ENCODE data around the gene FIG4. TPM values are rescaled to one million over a fixed set of nuclear protein-coding genes. Genes with fewer than 3 reads are reported as not detected.
A peak's percentile ranks its signal among the peaks of the same experiment; 100 is the strongest.
"Not testable (repeated sequence)": the region's sequence is repeated elsewhere in the genome, so short reads cannot be mapped to it uniquely, and the experiment has no call there.

The FIG4 gene
- total RNA-seq, 6 experiments from 2014 or later = 4.0 to 7.7 (median 6.4) TPM

DNA sequence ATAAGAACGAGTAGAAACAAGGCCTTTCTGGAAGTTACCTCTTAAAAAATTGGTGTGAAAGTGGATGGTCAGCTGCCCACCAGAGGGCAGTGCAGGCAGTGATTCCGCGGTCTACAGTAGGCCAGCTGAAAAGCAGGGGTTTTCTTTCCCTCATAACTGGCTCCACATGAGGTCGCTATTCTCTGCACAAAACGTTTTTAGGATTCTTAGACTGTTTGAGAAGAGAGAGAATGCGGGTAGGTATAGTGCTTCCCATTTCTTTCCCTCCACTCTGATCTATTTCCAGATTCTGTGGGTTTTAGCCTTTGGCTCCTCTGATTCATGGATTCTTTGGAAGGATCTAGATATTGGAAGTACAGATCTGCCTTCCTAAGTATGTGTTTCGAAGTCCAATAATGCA lies 14.2 kb downstream of the FIG4 start:
- Histone ChIP-seq H3K4me3 (no peak overlapping the region), H3K36me3 (no peaks in the 10 kb centered on the region), H3K27me3 (no peaks in the 10 kb centered on the region), H3K27ac (no peak overlapping the region), H3K4me1 (no peaks in the 10 kb centered on the region), H3K9me3 (no peaks in the 10 kb centered on the region)
- DNase-seq (peak; percentile 76 to 83 (median 77)), ATAC-seq (peak; percentile 99)
- 15% methylated on average over 7 of the region's 7 CpGs for WGBS (ENCODE audit: insufficient coverage, low coverage, low lambda C conversion rate, missing lambda C conversion rate)
- intact Hi-C loops (cut with DNase I) = loop anchor here in 1 of 2 donors (5.0 kb wide), 1 partner anchor 337 kb away; no protein-coding TSS in a partner anchor
- TF ChIP-seq POLR2A (IDR thresholded peaks at IDR 0.05) = no peak
- TF ChIP-seq, protein P1, sequence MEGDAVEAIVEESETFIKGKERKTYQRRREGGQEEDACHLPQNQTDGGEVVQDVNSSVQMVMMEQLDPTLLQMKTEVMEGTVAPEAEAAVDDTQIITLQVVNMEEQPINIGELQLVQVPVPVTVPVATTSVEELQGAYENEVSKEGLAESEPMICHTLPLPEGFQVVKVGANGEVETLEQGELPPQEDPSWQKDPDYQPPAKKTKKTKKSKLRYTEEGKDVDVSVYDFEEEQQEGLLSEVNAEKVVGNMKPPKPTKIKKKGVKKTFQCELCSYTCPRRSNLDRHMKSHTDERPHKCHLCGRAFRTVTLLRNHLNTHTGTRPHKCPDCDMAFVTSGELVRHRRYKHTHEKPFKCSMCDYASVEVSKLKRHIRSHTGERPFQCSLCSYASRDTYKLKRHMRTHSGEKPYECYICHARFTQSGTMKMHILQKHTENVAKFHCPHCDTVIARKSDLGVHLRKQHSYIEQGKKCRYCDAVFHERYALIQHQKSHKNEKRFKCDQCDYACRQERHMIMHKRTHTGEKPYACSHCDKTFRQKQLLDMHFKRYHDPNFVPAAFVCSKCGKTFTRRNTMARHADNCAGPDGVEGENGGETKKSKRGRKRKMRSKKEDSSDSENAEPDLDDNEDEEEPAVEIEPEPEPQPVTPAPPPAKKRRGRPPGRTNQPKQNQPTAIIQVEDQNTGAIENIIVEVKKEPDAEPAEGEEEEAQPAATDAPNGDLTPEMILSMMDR (IDR thresholded peaks at IDR 0.05) = peak; percentile 97 to 100 (median 98)

DNA sequence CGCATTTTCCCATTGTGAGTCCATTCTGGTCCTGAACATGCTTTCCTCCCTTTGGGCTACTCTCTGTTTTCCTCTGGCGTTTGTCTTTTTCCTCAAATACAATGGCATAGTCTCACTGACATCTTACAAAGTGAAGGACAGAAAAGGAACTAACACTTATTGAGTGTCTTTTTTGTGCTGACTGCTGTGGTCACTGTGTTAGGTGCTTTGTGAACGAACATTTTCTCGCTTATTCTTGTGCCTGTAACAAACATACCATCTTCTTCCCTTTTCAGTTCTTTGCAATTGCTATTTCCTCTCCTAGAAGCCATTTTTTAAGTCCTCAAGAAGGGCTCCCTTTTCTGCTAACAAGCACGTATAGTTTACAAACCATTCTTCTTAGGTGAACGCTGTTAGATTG lies 15.4 kb downstream of the FIG4 start:
- Histone ChIP-seq H3K4me3 (no peak overlapping the region), H3K36me3 (no peaks in the 10 kb centered on the region), H3K9me3 (no peaks in the 10 kb centered on the region), H3K4me1 (no peaks in the 10 kb centered on the region), H3K27me3 (no peaks in the 10 kb centered on the region), H3K27ac (no peak overlapping the region)
- no peak for DNase-seq
- TF ChIP-seq POLR2A (IDR thresholded peaks at IDR 0.05) = no peak
- TF ChIP-seq, protein P1 (IDR thresholded peaks at IDR 0.05) = no peak
- 36% methylated on average over 5 of the region's 6 CpGs for WGBS (ENCODE audit: insufficient coverage, low coverage, low lambda C conversion rate, missing lambda C conversion rate)
- no peak for ATAC-seq
- intact Hi-C loops (cut with DNase I) = loop anchor here in 1 of 2 donors (5.0 kb wide), 1 partner anchor 336 kb away; no protein-coding TSS in a partner anchor

DNA sequence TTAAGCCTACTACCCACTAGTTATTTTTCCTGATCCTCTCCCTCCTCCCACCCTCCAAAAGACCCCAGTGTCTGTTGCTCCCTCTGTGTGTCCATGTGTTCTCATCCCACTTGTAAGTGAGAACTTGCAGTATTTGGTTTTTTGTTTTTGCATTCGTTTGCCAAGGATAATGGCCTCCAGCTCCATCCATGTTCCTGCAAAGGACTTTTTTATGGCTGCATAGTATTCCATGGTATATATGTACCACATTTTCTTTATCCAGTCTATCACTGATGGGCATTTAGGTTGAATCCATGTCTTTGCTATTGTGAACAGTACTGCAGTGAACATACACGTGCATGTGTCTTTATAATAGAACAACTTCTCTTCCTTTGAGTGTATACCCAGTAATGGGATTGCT lies 17.0 kb downstream of the FIG4 start:
- H3K9me3 ChIP-seq = not testable (repeated sequence)

DNA sequence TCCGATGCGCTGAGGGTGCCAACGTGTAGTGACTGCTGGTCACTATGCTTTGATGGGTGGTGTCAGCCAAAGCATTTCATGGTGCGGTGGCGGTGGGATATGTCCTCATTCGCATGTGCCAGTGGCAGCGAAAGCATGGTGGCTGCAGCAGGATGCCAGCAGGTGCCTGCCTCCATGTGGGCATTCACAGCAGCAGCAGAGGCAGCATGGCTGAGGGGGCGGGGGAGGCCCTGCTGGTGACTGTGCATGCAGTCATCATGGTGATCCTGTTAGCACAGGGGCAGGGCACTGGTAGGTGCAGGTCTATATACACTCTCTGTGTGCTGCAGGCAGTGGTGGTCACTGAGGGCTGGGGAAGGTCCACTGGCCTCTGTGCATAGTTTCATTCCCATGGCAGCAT lies 22.0 kb downstream of the FIG4 start:
- Histone ChIP-seq H3K9me3 (no peaks in the 10 kb centered on the region), H3K4me3 (no peak overlapping the region), H3K36me3 (no peaks in the 10 kb centered on the region), H3K4me1 (no peaks in the 10 kb centered on the region), H3K27ac (no peak overlapping the region), H3K27me3 (no peaks in the 10 kb centered on the region)
- DNase-seq (no peak), ATAC-seq (peak in 1 of 4 donors; percentile 20)
- WGBS (ENCODE audit: insufficient coverage, low coverage, low lambda C conversion rate, missing lambda C conversion rate) = 100% methylated on average over 3 of the region's 8 CpGs
- TF ChIP-seq POLR2A (IDR thresholded peaks at IDR 0.05) = no peak
- TF ChIP-seq, protein P1 (IDR thresholded peaks at IDR 0.05) = no peak
- intact Hi-C loops (cut with DNase I) = no loop called here

More for the DNA sequence above, 17.0 kb downstream of the FIG4 start:
- ATAC-seq, H3K36me3 ChIP-seq, DNase-seq, H3K27me3 ChIP-seq, H3K27ac ChIP-seq, H3K4me1 ChIP-seq, H3K4me3 ChIP-seq: not testable (repeated sequence)
- 88% methylated on average over 2 of the region's 2 CpGs for WGBS (ENCODE audit: insufficient coverage, low coverage, low lambda C conversion rate, missing lambda C conversion rate)
- intact Hi-C loops (cut with DNase I) = loop anchor here in 1 of 2 donors (5.0 kb wide), 1 partner anchor 334 kb away; no protein-coding TSS in a partner anchor

DNA sequence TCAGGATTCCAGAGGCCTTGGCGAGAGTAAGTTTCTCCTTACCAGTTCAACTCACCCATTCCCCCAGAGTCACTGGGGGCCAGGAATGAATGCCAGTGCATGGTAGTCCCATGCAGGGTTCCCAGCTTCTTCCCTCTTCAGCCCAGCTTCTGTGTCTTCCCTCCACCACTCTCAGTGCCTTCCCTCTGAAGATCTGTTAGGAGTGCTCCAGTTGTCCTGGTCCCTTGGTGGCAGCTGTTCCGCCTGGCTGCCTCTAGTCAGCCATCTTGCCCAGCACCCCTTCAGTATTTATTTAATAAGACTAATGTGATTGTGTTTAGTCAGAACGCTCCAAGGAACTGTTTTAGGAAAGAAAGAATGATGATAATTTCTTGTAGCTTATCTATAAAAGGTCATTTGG lies 23.1 kb downstream of the FIG4 start:
- no peak for TF ChIP-seq POLR2A (IDR thresholded peaks at IDR 0.05)
- DNase-seq = no peak
- H3K27ac ChIP-seq = no peak overlapping the region
- no peak overlapping the region for H3K4me3 ChIP-seq
- WGBS (ENCODE audit: insufficient coverage, low coverage, low lambda C conversion rate, missing lambda C conversion rate) = 65% methylated on average over 1 of the region's 3 CpGs
- intact Hi-C loops (cut with DNase I) = no loop called here
- H3K9me3 ChIP-seq = no peaks in the 10 kb centered on the region
- no peak for ATAC-seq
- no peaks in the 10 kb centered on the region for H3K36me3 ChIP-seq
- H3K4me1 ChIP-seq = no peaks in the 10 kb centered on the region
- no peaks in the 10 kb centered on the region for H3K27me3 ChIP-seq

DNA sequence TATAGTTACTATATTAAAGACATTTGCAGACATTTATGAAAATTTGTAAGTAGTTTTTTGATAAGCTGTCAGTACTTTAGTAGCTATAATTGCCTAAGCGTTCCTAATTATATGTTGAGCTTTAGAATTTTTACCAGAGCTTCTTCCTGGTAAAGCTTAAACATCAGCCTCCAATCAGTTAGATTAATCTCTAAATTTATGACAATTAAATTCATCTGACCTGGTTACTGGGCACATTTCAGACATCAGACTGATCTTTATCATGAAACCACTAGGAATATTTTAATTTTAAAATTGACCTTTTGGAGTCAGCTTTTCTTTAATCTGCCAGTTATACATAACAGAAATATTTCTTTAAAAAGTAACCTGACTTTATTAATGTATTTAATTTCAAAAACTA lies 23.5 kb downstream of the FIG4 start:
- H3K9me3 ChIP-seq = no peaks in the 10 kb centered on the region
- no peak overlapping the region for H3K4me3 ChIP-seq
- H3K27ac ChIP-seq = no peak overlapping the region
- intact Hi-C loops (cut with DNase I) = no loop called here
- TF ChIP-seq, protein P1 (IDR thresholded peaks at IDR 0.05) = no peak
- TF ChIP-seq POLR2A (IDR thresholded peaks at IDR 0.05) = no peak
- no peak for DNase-seq
- ATAC-seq = no peak
- 100% methylated on average over 1 of the region's 1 CpG for WGBS (ENCODE audit: insufficient coverage, low coverage, low lambda C conversion rate, missing lambda C conversion rate)
- H3K4me1 ChIP-seq = no peaks in the 10 kb centered on the region
- H3K36me3 ChIP-seq = no peaks in the 10 kb centered on the region
- no peaks in the 10 kb centered on the region for H3K27me3 ChIP-seq

All from right lobe of liver (tissue), 6 donors.